Transverse colon (tissue), 4 donors: Measurements from ENCODE around the gene UNC13C. TPM values are rescaled to one million over a fixed set of nuclear protein-coding genes. Genes with fewer than 3 reads are reported as not detected.

ENCODE experiments used
- DNase-seq: peaks from one replicate; pipeline ENCODE4 v3.0.0-alpha.2; 2019
- H3K27ac ChIP-seq, 4 donors: fragments of 200-600 bp; sonication (generic); 2 replicates each; pipeline ENCODE4 v1.5.1; 2016 to 2018; ENCODE audit warnings: inconsistent platforms in 4 of 4
- H3K27me3 ChIP-seq: fragments of 200-600 bp; sonication (generic); 2 replicates; pipeline ENCODE4 v1.5.1; 2017; ENCODE audit warnings: inconsistent platforms
- H3K36me3 ChIP-seq, 4 donors: fragments of 200-600 bp; sonication (generic); 2 replicates each; pipeline ENCODE4 v1.5.1; 2017 to 2019; ENCODE audit warnings: inconsistent platforms in 4 of 4
- H3K4me1 ChIP-seq, 4 donors: fragments of 200-600 bp; sonication (generic); 2 replicates each; pipeline ENCODE4 v1.5.1; 2017 to 2020; ENCODE audit warnings: inconsistent platforms in 4 of 4
- H3K4me3 ChIP-seq, 4 donors: fragments of 200-600 bp; sonication (generic); 1 replicate in 1 of 4; 2 replicates in 3 of 4; pipeline versions ENCODE4 v1.5.1 to v1.6.1; 2017 to 2019; ENCODE audit warnings: inconsistent platforms in 4 of 4
- H3K9me3 ChIP-seq, 2 donors: fragments of 200-600 bp; sonication (generic); 2 replicates each; pipeline ENCODE4 v1.5.1; 2017 to 2019; ENCODE audit warnings: inconsistent platforms in 2 of 2
- EP300 ChIP-seq: sonication (generic); formaldehyde crosslinking; IDR thresholded peaks from one replicate; pipeline ENCODE4 v1.6.1; 2017; ENCODE audit warnings: antibody characterized with exemption, low read depth
- POLR2A ChIP-seq: fragments of 450-650 bp; IDR thresholded peaks from one replicate; pipeline ENCODE4 v1.6.1; 2016; ENCODE audit warnings: antibody characterized with exemption, mild to moderate bottlenecking, moderate library complexity
- POLR2AphosphoS5 ChIP-seq, 3 donors: sonication (generic); formaldehyde crosslinking; IDR thresholded peaks; one replicate each; pipeline ENCODE4 v1.6.1; 2016; ENCODE audit warnings: antibody characterized with exemption in 3 of 3
- WGBS, 2 donors: methylation state at CpG; one replicate each; pipeline ENCODE4 v1.1.5; 2018; ENCODE audit warnings: low coverage in 1 of 2; 5-methylcytosine and 5-hydroxymethylcytosine counted together
- in situ Hi-C, 4 donors: fragments of 200-750 bp; cut with MboI; loops; one replicate each; pipeline versions ENCODE4 v1.15.0 to v1.15.1; 2017; ENCODE audit warnings: low sequenced_read_pairs in 3 of 4, low pct_ligation_motif_present in 1 of 4, low pct_unique_long_range_greater_than_20kb in 1 of 4
- intact Hi-C: fragments of 100-400 bp; cut with DNase I; formaldehyde crosslinking; loops from one replicate; pipeline ENCODE4 v1.15.1; 2023; ENCODE audit warnings: low total_unique reads
- total RNA-seq, 4 donors: library from RNA; depleted of rRNA; stranded (reverse); fragments of >200 nt; gene quantifications; one replicate each; pipeline ENCODE4 v1.1.0, GENCODE V29; 2016
- TF ChIP-seq, protein P1 (sequence below), 5 experiments: fragments of 200-600 bp in 3 of 5; fragments of 450-650 bp in 2 of 5; sonication (generic) in 3 of 5; IDR thresholded peaks; 1 replicate in 2 of 5; 2 replicates in 3 of 5; pipeline ENCODE4 v1.5.1; 2016 to 2017; ENCODE audit warnings: antibody characterized with exemption in 5 of 5, inconsistent platforms in 3 of 5, mild to moderate bottlenecking in 2 of 5, moderate library complexity in 1 of 5

The UNC13C gene
- total RNA-seq, 4 donors from 2014 or later = 0.32 to 0.41 (median 0.40) TPM; not detected in 1

DNA sequence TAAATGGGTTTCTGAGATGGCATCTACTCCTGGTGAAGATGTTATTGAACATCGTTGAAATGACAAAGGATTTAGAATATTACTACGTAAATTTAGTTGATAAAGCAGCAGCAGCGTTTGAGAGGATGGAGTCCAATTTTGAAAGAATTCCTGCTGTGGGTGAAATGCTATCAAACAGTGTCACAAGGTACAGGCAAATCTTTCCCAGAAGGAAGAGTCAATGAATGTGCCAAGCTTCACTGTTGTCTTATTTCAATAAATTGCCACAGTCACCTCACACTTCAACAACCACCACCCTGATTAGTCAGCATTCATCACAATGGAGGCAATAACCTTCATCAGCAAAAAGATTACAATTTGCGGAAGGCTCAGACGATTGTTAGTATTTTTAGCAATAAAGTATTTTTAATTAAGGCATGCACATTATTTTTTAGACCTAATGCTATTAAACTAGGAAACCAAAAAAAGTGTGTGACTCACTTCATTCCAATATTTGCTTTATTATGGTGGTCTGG lies 142.8 kb downstream of the UNC13C start:
- no peaks in the 10 kb centered on the region for H3K36me3 ChIP-seq
- WGBS, 2 donors = 84 to 88% methylated on average over 5 of the region's 5 CpGs
- no peaks in the 10 kb centered on the region for H3K4me1 ChIP-seq
- in situ Hi-C loops (no loop called here), intact Hi-C loops (no loop called here)
- no peak for TF ChIP-seq POLR2A
- TF ChIP-seq, protein P1, sequence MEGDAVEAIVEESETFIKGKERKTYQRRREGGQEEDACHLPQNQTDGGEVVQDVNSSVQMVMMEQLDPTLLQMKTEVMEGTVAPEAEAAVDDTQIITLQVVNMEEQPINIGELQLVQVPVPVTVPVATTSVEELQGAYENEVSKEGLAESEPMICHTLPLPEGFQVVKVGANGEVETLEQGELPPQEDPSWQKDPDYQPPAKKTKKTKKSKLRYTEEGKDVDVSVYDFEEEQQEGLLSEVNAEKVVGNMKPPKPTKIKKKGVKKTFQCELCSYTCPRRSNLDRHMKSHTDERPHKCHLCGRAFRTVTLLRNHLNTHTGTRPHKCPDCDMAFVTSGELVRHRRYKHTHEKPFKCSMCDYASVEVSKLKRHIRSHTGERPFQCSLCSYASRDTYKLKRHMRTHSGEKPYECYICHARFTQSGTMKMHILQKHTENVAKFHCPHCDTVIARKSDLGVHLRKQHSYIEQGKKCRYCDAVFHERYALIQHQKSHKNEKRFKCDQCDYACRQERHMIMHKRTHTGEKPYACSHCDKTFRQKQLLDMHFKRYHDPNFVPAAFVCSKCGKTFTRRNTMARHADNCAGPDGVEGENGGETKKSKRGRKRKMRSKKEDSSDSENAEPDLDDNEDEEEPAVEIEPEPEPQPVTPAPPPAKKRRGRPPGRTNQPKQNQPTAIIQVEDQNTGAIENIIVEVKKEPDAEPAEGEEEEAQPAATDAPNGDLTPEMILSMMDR (IDR thresholded peaks at IDR 0.05) = no peak
- no peak for TF ChIP-seq POLR2AphosphoS5 (IDR thresholded peaks at IDR 0.05)
- TF ChIP-seq EP300 = no peak
- H3K27me3 ChIP-seq = no peaks in the 10 kb centered on the region
- DNase-seq = no peak
- H3K9me3 ChIP-seq = no peaks in the 10 kb centered on the region
- H3K27ac ChIP-seq = no peak overlapping the region
- H3K4me3 ChIP-seq = no peak overlapping the region

DNA sequence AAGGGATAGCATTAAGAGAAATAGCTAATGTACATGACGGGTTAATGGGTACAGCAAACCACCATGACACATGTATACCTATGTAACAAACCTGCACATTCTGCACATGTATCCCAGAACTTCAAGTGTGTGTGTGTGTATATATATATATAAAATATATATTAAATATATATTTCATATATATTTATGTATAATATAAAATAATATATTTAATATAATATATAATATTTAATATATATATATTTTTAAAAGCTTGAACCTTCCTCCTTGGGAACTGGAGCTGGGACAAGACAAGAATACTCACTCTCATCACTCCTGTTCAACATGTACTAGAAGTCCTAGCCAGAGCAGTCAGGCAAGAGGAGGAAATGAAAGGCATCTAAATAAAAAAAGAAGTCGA lies 149.3 kb downstream of the UNC13C start:
- DNase-seq = no peak
- Histone ChIP-seq H3K27ac (no peak overlapping the region), H3K4me3 (no peak overlapping the region), H3K27me3 (no peaks in the 10 kb centered on the region), H3K4me1 (no peaks in the 10 kb centered on the region), H3K9me3 (no peaks in the 10 kb centered on the region), H3K36me3 (no peaks in the 10 kb centered on the region)
- TF ChIP-seq, protein P1 (IDR thresholded peaks at IDR 0.05) = no peak
- TF ChIP-seq EP300 (no peak), POLR2AphosphoS5 (IDR thresholded peaks at IDR 0.05) (no peak), POLR2A (no peak)
- WGBS, 2 donors = 71 to 81% methylated on average over 2 of the region's 2 CpGs
- in situ Hi-C loops = no loop called here
- intact Hi-C loops = no loop called here

- no peak for DNase-seq
- H3K27me3 ChIP-seq = no peaks in the 10 kb centered on the region
- in situ Hi-C loops (no loop called here), intact Hi-C loops (no loop called here)
- no peak for TF ChIP-seq EP300
- TF ChIP-seq, protein P1 (IDR thresholded peaks at IDR 0.05) = no peak
- no peak for TF ChIP-seq POLR2A
- no peaks in the 10 kb centered on the region for H3K4me1 ChIP-seq
- H3K4me3 ChIP-seq = no peak overlapping the region
- H3K9me3 ChIP-seq = no peaks in the 10 kb centered on the region
- H3K36me3 ChIP-seq = no peaks in the 10 kb centered on the region
- WGBS, 2 donors = 62 to 75% methylated on average over 2 to 3 of the region's 3 CpGs
- H3K27ac ChIP-seq = no peak overlapping the region
Measured at GRCh38 chr15:54131410-54131809, 153.2 kb downstream of the UNC13C start.

DNA sequence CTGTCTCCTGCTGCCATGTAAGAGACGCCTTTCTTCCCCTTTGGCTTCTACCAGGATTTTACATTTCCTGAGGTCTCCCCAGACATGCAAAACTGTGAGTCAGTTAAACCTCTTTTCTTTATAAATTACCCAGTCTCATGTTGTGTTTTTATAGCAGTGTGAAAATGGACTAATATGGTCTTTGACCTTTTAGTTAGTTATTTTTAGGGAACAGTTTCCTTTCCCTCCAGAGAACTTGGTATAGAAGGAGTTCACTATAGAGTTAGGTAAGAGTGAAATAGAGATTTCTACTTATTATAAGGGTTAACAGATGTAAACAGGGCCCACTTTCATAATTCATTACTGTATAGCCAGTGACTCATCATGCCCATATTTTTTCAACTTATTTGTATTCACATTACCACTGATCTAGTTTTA lies 170.9 kb downstream of the UNC13C start:
- DNase-seq = no peak
- no peak overlapping the region for H3K4me3 ChIP-seq
- no peak for TF ChIP-seq POLR2AphosphoS5 (IDR thresholded peaks at IDR 0.05)
- H3K27me3 ChIP-seq = no peaks in the 10 kb centered on the region
- H3K9me3 ChIP-seq = no peaks in the 10 kb centered on the region
- 50 to 100% methylated on average over 1 of the region's 1 CpG for WGBS, 2 donors
- no peak overlapping the region for H3K27ac ChIP-seq
- H3K4me1 ChIP-seq = no peaks in the 10 kb centered on the region
- no peaks in the 10 kb centered on the region for H3K36me3 ChIP-seq
- intact Hi-C loops = no loop called here
- in situ Hi-C loops = no loop called here

- Histone ChIP-seq H3K36me3 (no peaks in the 10 kb centered on the region), H3K27ac (no peak overlapping the region), H3K9me3 (no peaks in the 10 kb centered on the region), H3K4me1 (no peaks in the 10 kb centered on the region), H3K4me3 (no peak overlapping the region), H3K27me3 (no peaks in the 10 kb centered on the region)
- intact Hi-C loops = no loop called here
- TF ChIP-seq POLR2A (no peak), EP300 (no peak), POLR2AphosphoS5 (IDR thresholded peaks at IDR 0.05) (no peak)
- TF ChIP-seq, protein P1 (IDR thresholded peaks at IDR 0.05) = no peak
- in situ Hi-C loops = loop anchor here in 1 of 4 donors (10.0 kb wide), 1 partner anchor 55 kb away; no protein-coding TSS in a partner anchor
- no peak for DNase-seq
- 46 to 64% methylated on average over 4 of the region's 4 CpGs for WGBS, 2 donors
Measured at GRCh38 chr15:54150255-54150654, 172.0 kb downstream of the UNC13C start.
